Endothelial cell of umbilical vein (primary cell): Measurements from ENCODE around the gene RUFY3. TPM values are rescaled to one million over a fixed set of nuclear protein-coding genes. Genes with fewer than 3 reads are reported as not detected.

ENCODE experiments used
- BruUV-seq: library from RNA; stranded (reverse); fragments of 400-500 nt; replicated peaks from 2 replicates; lab custom pipeline; 2021; lab: Mats Ljungman, UMichigan
- CTCF ChIA-PET: fragments of 300-600, 350-600 bp; sonication (Branson Sonifier 250); formaldehyde crosslinking; loops from one replicate; lab custom pipeline; 2021; ENCODE audit warnings: antibody characterized with exemption, inconsistent platforms; lab: Charles Lee
- POLR2A ChIA-PET: fragments of 300-600, 350-600 bp; sonication (Branson Sonifier 250); formaldehyde crosslinking; loops from one replicate; lab custom pipeline; 2021; ENCODE audit warnings: antibody characterized with exemption, inconsistent platforms; lab: Charles Lee
- DNase-seq: peaks from one replicate; pipeline ENCODE4 v3.0.0-alpha.2; 2011; ENCODE audit warnings: low read depth, low spot score
- FAIRE-seq: peaks from 2 replicates; lab custom pipeline; 2011; peaks lifted over from hg19 to GRCh38; lab: Jason Lieb, UNC
- H2AFZ ChIP-seq: 2 replicates; pipeline ENCODE4 v1.6.0; 2012; ENCODE audit warnings: low read depth, low read length, control low read depth, inconsistent platforms
- H3K27ac ChIP-seq: 2 replicates; pipeline ENCODE4 v1.5.1; 2011; ENCODE audit warnings: low read depth, mild to moderate bottlenecking, control low read depth, low read length, moderate library complexity; ENCODE audit not compliant: insufficient read depth
- H3K27me3 ChIP-seq, 2 experiments: 2 replicates each; pipeline versions ENCODE4 v1.6.0 to v1.6.1; 2011; ENCODE audit warnings: low read length in 2 of 2, mixed read lengths in 1 of 2; ENCODE audit not compliant: control insufficient read depth in 2 of 2, insufficient read depth in 2 of 2
- H3K36me3 ChIP-seq, 2 experiments: 2 replicates in 1 of 2; 3 replicates in 1 of 2; pipeline ENCODE4 v1.5.1; 2011; ENCODE audit warnings: low read length in 2 of 2, mild to moderate bottlenecking in 1 of 2, moderate library complexity in 1 of 2; ENCODE audit not compliant: control insufficient read depth in 2 of 2, insufficient read depth in 2 of 2; ENCODE audit errors: extremely low read depth in 1 of 2
- H3K4me1 ChIP-seq: 3 replicates; pipeline ENCODE4 v1.5.1; 2011; ENCODE audit warnings: mild to moderate bottlenecking, low read length; ENCODE audit not compliant: control insufficient read depth, insufficient read depth; ENCODE audit errors: extremely low read depth
- H3K4me2 ChIP-seq: 2 replicates; pipeline ENCODE4 v1.6.1; 2011; ENCODE audit warnings: low read length, control low read depth, mixed read lengths; ENCODE audit not compliant: insufficient read depth
- H3K4me3 ChIP-seq, 3 experiments: fragments of 200-600 bp in 1 of 3; sonication (generic), shearing (Covaris generic) in 1 of 3; replicated peaks in 1 of 3; 2 replicates each; pipeline ENCODE4 v1.5.1; 2011 to 2016; ENCODE audit warnings: control low read depth in 3 of 3, low read length in 3 of 3, mild to moderate bottlenecking in 2 of 3, inconsistent platforms in 1 of 3, low read depth in 1 of 3, moderate library complexity in 1 of 3; ENCODE audit not compliant: insufficient read depth in 1 of 3
- H3K79me2 ChIP-seq: 2 replicates; pipeline ENCODE4 v1.6.0; 2012; ENCODE audit warnings: low read length, inconsistent platforms; ENCODE audit not compliant: control insufficient read depth, insufficient read depth
- H3K9ac ChIP-seq: replicated peaks from 2 replicates; pipeline ENCODE3; 2011; ENCODE audit warnings: low read length, control low read depth; ENCODE audit not compliant: insufficient read depth; ENCODE audit errors: extremely low read depth
- H3K9me1 ChIP-seq: replicated peaks from 3 replicates; pipeline ENCODE4 v1.6.0; 2011; ENCODE audit warnings: mild to moderate bottlenecking, low read length; ENCODE audit not compliant: control insufficient read depth, insufficient read depth; ENCODE audit errors: extremely low read depth
- H3K9me3 ChIP-seq: replicated peaks from 2 replicates; pipeline ENCODE4 v1.5.1; 2012; ENCODE audit warnings: low read length, inconsistent platforms; ENCODE audit not compliant: control insufficient read depth, insufficient read depth
- H4K20me1 ChIP-seq: replicated peaks from 2 replicates; pipeline ENCODE3; 2011; ENCODE audit warnings: mild to moderate bottlenecking, low read length; ENCODE audit not compliant: control insufficient read depth, insufficient read depth; ENCODE audit errors: extremely low read depth
- FOS ChIP-seq: IDR thresholded peaks from 2 replicates; pipeline ENCODE4 v1.6.1; 2011; ENCODE audit warnings: mild to moderate bottlenecking, low read length, moderate library complexity, borderline replicate concordance; ENCODE audit not compliant: insufficient read depth
- JUN ChIP-seq: IDR thresholded peaks from 2 replicates; pipeline ENCODE4 v1.6.1; 2011; ENCODE audit warnings: borderline replicate concordance, low read depth; ENCODE audit not compliant: insufficient read length, insufficient read depth
- MYC ChIP-seq: IDR thresholded peaks from one replicate; pipeline ENCODE4 v1.6.1; 2011; ENCODE audit warnings: mild to moderate bottlenecking, low read depth, low read length
- POLR2A ChIP-seq: IDR thresholded peaks from 2 replicates; pipeline ENCODE4 v1.6.1; 2012; ENCODE audit warnings: low read depth, mild to moderate bottlenecking, control low read depth, low read length
- POLR2AphosphoS5 ChIP-seq: IDR thresholded peaks from 2 replicates; pipeline ENCODE4 v1.6.1; 2012; ENCODE audit warnings: low read depth, mild to moderate bottlenecking, control low read depth, low read length, moderate library complexity; ENCODE audit not compliant: insufficient read depth
- dilution Hi-C: fragments of 300-500 bp; cut with MboI; formaldehyde crosslinking; loops from one replicate; pipeline ENCODE4 v1.15.0; 2019; ENCODE audit warnings: low sequenced_read_pairs; ENCODE audit not compliant: extremely low pct_ligation_motif_present
- intact Hi-C: fragments of 100-400 bp; cut with micrococcal nuclease; formaldehyde crosslinking; loops from one replicate; pipeline ENCODE4 v1.10.0; 2022
- polyA plus RNA-seq, 4 experiments: library from polyadenylated mRNA; depleted of rRNA in 3 of 4; stranded (reverse) in 3 of 4; unstranded in 1 of 4; fragments of >200 nt; gene quantifications; 2 replicates each; pipeline versions ENCODE4 v1.2.1 to v1.2.3, GENCODE V29; 2011 to 2012; ENCODE audit warnings: missing spikeins in 1 of 4
- total RNA-seq: library from RNA; stranded (reverse); gene quantifications from 2 replicates; pipeline ENCODE4 v1.2.3, GENCODE V29; 2021
- TF ChIP-seq, protein P1 (sequence below), 2 donors: IDR thresholded peaks; 1 replicate in 1 of 2; 2 replicates in 1 of 2; pipeline ENCODE4 v1.5.1; 2011; ENCODE audit warnings: low read length in 2 of 2, mild to moderate bottlenecking in 2 of 2, moderate library complexity in 2 of 2, control low read depth in 1 of 2, inconsistent platforms in 1 of 2, low read depth in 1 of 2; ENCODE audit not compliant: insufficient read depth in 1 of 2; ENCODE audit errors: extremely low read depth in 1 of 2
- TF ChIP-seq, protein P2 (sequence below): IDR thresholded peaks from 2 replicates; pipeline ENCODE4 v1.6.1; 2011; ENCODE audit not compliant: insufficient read depth, insufficient read length

RUFY3 gene
- total and polyA plus RNA-seq, 2 donors (not counting 3 experiments of a cell fraction or from before 2014, with no cell fraction given), result 10.0 to 52.8 TPM

DNA sequence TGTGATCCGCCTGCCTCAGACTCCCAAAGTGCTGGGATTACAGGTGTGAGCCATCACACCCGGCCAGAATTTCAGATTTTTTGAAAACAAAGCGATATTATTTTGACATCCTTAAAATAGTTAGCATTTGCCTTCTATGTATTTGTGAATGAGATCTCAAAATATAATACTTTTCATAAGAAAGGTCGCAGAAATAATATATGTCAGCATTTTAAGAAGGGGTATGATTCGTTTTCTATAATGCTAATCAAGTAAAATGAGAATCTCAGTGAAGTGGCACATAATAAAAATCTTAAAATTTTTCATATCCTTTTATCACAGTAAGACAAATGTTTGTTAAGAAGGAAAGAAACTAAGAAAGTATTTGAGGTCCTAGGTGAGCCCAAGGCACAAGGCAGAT, 65.7 kb downstream of the RUFY3 start:
- dilution Hi-C loops (no loop called here), intact Hi-C loops (no loop called here)
- Histone ChIP-seq H3K9me3 (no peaks in the 10 kb centered on the region), H3K9me1 (no peaks in the 10 kb centered on the region), H3K4me1 (peaks cover 8% of the 10 kb centered on the region), H3K27ac (no peak overlapping the region), H3K9ac (no peak overlapping the region), H4K20me1 (no peaks in the 10 kb centered on the region), H3K4me2 (no peak overlapping the region), H3K27me3 (no peaks in the 10 kb centered on the region), H3K79me2 (no peaks in the 10 kb centered on the region), H3K36me3 (no peaks in the 10 kb centered on the region), H3K4me3 (no peak overlapping the region), H2AFZ (no peak overlapping the region)
- FAIRE-seq (no peak), DNase-seq (no peak)
- no peak for TF ChIP-seq FOS
- no peak for TF ChIP-seq POLR2AphosphoS5
- no peak for TF ChIP-seq POLR2A
- no peak for TF ChIP-seq JUN
- TF ChIP-seq, protein P1, sequence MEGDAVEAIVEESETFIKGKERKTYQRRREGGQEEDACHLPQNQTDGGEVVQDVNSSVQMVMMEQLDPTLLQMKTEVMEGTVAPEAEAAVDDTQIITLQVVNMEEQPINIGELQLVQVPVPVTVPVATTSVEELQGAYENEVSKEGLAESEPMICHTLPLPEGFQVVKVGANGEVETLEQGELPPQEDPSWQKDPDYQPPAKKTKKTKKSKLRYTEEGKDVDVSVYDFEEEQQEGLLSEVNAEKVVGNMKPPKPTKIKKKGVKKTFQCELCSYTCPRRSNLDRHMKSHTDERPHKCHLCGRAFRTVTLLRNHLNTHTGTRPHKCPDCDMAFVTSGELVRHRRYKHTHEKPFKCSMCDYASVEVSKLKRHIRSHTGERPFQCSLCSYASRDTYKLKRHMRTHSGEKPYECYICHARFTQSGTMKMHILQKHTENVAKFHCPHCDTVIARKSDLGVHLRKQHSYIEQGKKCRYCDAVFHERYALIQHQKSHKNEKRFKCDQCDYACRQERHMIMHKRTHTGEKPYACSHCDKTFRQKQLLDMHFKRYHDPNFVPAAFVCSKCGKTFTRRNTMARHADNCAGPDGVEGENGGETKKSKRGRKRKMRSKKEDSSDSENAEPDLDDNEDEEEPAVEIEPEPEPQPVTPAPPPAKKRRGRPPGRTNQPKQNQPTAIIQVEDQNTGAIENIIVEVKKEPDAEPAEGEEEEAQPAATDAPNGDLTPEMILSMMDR (IDR thresholded peaks at IDR 0.05; ENCODE audit: extremely low read depth in 1 of 2, insufficient read depth in 1 of 2, low read depth in 1 of 2, low read length in 2 of 2), result no peak
- TF ChIP-seq MYC, result no peak
- TF ChIP-seq, protein P2, sequence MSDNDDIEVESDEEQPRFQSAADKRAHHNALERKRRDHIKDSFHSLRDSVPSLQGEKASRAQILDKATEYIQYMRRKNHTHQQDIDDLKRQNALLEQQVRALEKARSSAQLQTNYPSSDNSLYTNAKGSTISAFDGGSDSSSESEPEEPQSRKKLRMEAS, result no peak
- ChIA-PET POLR2A (no interaction called here), CTCF (interaction anchor here (1.2 kb wide), 1 partner anchor 12 kb away, joined by 3 read pairs; no protein-coding TSS in a partner anchor)
- BruUV-seq, result no TSS peak
